Upper lobe of left lung (tissue), 4 donors: ENCODE measurements around the gene CLTB.
A peak's percentile ranks its signal among the peaks of the same experiment; 100 is the strongest.

Experiments
- EP300 ChIP-seq, 4 donors: sonication (generic); formaldehyde crosslinking; IDR thresholded peaks; one replicate each; pipeline ENCODE4 v1.5.1; 2017; ENCODE audit warnings: antibody characterized with exemption in 4 of 4, control low read depth in 2 of 4
- POLR2A ChIP-seq, 4 donors: fragments of 450-650 bp; IDR thresholded peaks; one replicate each; pipeline ENCODE4 v1.5.1; 2016 to 2017; ENCODE audit warnings: antibody characterized with exemption in 4 of 4, mild to moderate bottlenecking in 2 of 4

- peak in 1 of 4 donors; percentile 2 for TF ChIP-seq EP300 (IDR thresholded peaks at IDR 0.05)
- peak in 3 of 4 donors; percentile 39 to 97 (median 90) for TF ChIP-seq POLR2A (IDR thresholded peaks at IDR 0.05)
Measured at GRCh38 chr5:176361437-176362232, 54.7 kb downstream of the CLTB start, which contains the start of gene KIAA1191.
